ENCODE data around the gene GINM1.

DNA sequence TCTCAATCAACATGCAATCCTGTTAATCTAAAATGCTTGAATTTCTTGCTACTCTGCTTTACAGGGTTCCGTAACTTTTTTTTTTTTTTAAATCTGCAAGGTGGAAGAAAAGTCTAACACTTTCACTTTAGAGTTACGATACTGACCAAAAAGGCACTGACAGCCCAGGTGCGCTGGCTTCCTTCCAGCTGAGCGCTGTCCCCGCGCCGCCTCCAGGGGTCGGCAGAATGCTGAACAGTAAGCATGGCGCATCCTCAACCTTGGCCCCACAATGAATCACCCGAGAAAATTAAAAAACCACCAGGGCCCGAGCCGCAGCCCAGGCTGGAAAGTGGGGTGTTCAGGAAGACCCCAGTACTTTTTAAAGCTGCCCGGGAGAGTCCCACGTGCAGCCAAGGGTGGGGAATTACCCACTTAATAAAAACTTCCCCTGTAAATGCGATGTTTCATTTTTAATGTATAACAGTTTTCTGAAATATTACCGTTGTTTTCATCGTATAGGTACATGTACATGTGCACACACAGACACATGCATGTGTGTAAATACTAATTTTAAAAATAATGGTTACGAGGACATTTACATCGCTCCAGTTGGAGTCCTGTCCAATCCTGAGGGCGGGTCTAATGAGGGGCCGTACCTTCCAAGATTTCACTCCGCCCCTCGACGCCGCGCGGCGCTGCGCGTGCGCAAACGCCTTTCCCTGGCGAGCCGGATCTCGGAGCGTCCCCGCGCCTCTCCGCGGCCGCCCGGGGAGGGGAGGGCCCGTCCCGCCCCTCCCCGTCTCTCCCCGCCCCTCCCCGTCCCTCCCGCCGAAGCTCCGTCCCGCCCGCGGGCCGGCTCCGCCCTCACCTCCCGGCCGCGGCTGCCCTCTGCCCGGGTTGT lies at the start of gene GINM1:
- TF ChIP-seq POLR3A (IDR thresholded peaks at IDR 0.05; ENCODE audit: borderline replicate concordance, extremely low read depth, insufficient read depth, insufficient read length) = no peak
- TF ChIP-seq, protein P1, sequence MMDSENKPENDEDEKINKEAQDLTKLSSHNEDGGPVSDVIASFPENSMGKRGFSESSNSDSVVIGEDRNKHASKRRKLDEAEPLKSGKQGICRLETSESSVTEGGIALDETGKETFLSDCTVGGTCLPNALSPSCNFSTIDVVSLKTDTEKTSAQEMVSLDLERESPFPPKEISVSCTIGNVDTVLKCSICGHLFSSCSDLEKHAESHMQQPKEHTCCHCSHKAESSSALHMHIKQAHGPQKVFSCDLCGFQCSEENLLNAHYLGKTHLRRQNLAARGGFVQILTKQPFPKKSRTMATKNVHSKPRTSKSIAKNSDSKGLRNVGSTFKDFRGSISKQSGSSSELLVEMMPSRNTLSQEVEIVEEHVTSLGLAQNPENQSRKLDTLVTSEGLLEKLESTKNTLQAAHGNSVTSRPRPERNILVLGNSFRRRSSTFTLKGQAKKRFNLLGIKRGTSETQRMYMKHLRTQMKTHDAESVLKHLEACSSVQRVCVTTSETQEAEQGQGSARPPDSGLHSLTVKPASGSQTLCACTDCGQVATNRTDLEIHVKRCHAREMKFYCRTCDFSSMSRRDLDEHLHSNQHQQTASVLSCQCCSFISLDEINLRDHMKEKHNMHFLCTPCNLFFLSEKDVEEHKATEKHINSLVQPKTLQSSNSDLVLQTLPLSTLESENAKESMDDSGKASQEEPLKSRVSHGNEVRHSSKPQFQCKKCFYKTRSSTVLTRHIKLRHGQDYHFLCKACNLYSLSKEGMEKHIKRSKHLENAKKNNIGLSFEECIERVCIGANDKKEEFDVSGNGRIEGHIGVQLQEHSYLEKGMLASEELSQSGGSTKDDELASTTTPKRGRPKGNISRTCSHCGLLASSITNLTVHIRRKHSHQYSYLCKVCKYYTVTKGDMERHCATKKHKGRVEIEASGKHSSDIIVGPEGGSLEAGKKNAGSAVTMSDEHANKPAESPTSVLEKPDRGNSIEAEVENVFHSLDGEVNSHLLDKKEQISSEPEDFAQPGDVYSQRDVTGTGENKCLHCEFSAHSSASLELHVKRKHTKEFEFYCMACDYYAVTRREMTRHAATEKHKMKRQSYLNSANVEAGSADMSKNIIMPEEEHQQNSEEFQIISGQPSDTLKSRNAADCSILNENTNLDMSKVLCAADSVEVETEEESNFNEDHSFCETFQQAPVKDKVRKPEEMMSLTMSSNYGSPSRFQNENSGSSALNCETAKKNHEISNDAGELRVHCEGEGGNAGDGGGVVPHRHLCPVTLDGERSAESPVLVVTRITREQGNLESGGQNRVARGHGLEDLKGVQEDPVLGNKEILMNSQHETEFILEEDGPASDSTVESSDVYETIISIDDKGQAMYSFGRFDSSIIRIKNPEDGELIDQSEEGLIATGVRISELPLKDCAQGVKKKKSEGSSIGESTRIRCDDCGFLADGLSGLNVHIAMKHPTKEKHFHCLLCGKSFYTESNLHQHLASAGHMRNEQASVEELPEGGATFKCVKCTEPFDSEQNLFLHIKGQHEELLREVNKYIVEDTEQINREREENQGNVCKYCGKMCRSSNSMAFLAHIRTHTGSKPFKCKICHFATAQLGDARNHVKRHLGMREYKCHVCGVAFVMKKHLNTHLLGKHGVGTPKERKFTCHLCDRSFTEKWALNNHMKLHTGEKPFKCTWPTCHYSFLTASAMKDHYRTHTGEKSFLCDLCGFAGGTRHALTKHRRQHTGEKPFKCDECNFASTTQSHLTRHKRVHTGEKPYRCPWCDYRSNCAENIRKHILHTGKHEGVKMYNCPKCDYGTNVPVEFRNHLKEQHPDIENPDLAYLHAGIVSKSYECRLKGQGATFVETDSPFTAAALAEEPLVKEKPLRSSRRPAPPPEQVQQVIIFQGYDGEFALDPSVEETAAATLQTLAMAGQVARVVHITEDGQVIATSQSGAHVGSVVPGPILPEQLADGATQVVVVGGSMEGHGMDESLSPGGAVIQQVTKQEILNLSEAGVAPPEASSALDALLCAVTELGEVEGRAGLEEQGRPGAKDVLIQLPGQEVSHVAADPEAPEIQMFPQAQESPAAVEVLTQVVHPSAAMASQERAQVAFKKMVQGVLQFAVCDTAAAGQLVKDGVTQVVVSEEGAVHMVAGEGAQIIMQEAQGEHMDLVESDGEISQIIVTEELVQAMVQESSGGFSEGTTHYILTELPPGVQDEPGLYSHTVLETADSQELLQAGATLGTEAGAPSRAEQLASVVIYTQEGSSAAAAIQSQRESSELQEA (IDR thresholded peaks at IDR 0.05; ENCODE audit: low read depth) = no peak
- TF ChIP-seq RBBP5 (IDR thresholded peaks at IDR 0.05; ENCODE audit: borderline replicate concordance, insufficient read depth, low read length, poor library complexity, severe bottlenecking) = no peak
- TF ChIP-seq, protein P2, sequence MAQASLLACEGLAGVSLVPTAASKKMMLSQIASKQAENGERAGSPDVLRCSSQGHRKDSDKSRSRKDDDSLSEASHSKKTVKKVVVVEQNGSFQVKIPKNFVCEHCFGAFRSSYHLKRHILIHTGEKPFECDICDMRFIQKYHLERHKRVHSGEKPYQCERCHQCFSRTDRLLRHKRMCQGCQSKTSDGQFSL (CRISPR knock-in tag; IDR thresholded peaks at IDR 0.05) = no peak
- TF ChIP-seq, protein P2 (tag; IDR thresholded peaks at IDR 0.05) = no peak
- TF ChIP-seq, protein P3, sequence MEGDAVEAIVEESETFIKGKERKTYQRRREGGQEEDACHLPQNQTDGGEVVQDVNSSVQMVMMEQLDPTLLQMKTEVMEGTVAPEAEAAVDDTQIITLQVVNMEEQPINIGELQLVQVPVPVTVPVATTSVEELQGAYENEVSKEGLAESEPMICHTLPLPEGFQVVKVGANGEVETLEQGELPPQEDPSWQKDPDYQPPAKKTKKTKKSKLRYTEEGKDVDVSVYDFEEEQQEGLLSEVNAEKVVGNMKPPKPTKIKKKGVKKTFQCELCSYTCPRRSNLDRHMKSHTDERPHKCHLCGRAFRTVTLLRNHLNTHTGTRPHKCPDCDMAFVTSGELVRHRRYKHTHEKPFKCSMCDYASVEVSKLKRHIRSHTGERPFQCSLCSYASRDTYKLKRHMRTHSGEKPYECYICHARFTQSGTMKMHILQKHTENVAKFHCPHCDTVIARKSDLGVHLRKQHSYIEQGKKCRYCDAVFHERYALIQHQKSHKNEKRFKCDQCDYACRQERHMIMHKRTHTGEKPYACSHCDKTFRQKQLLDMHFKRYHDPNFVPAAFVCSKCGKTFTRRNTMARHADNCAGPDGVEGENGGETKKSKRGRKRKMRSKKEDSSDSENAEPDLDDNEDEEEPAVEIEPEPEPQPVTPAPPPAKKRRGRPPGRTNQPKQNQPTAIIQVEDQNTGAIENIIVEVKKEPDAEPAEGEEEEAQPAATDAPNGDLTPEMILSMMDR (IDR thresholded peaks at IDR 0.05 in 2 of 3, conservative IDR thresholded peaks at IDR 0.05 in 1 of 3; ENCODE audit: insufficient read depth in 2 of 3, low read depth in 1 of 3, low read length in 3 of 3) = peak; percentile 88 to 92 (median 90)
- peak; percentile 28 to 85 (median 80) for TF ChIP-seq YY1 (IDR thresholded peaks at IDR 0.05; ENCODE audit: borderline replicate concordance in 1 of 3, control insufficient read depth in 1 of 3, extremely low read depth in 1 of 3, insufficient read depth in 3 of 3, insufficient read length in 1 of 3, insufficient replicate concordance in 2 of 3, low read depth in 1 of 3, low read length in 2 of 3)
- TF ChIP-seq, protein P4, sequence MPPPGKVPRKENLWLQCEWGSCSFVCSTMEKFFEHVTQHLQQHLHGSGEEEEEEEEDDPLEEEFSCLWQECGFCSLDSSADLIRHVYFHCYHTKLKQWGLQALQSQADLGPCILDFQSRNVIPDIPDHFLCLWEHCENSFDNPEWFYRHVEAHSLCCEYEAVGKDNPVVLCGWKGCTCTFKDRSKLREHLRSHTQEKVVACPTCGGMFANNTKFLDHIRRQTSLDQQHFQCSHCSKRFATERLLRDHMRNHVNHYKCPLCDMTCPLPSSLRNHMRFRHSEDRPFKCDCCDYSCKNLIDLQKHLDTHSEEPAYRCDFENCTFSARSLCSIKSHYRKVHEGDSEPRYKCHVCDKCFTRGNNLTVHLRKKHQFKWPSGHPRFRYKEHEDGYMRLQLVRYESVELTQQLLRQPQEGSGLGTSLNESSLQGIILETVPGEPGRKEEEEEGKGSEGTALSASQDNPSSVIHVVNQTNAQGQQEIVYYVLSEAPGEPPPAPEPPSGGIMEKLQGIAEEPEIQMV (tag; conservative IDR thresholded peaks at IDR 0.05; ENCODE audit: low read depth) = peak; percentile 52; the same call in 1 of the 2 replicates

All from K562 (cell line).